HepG2 (cell line): ENCODE results near the gene NAT14. TPM values are rescaled to one million over a fixed set of nuclear protein-coding genes. Genes with fewer than 3 reads are reported as not detected.

Experiments used
- ARHGAP35 ChIP-seq: sonication (generic); formaldehyde crosslinking; IDR thresholded peaks from 2 replicates; pipeline ENCODE4 v1.9.0; 2022; ENCODE audit warnings: mild to moderate bottlenecking, inconsistent platforms, moderate library complexity, missing genetic modification reagents, borderline replicate concordance
- ETV5 ChIP-seq: IDR thresholded peaks from 2 replicates; pipeline ENCODE4 v1.6.1; 2018; ENCODE audit warnings: missing biosample characterization, missing genetic modification reagents, inconsistent platforms, borderline replicate concordance
- FOXA1 ChIP-seq, 2 experiments: fragments of 450-650 bp in 1 of 2; sonication (generic) in 1 of 2; formaldehyde crosslinking in 1 of 2; IDR thresholded peaks; 2 replicates each; pipeline versions ENCODE4 v1.4.0 to v1.6.1; 2016 to 2020; ENCODE audit warnings: missing genetic modification reagents in 1 of 2
- HCFC1 ChIP-seq: fragments of 150-350 bp; IDR thresholded peaks from 2 replicates; pipeline ENCODE4 v1.6.1; 2014; ENCODE audit warnings: low read depth, low read length
- HMG20A ChIP-seq: IDR thresholded peaks from 2 replicates; pipeline ENCODE4 v1.6.1; 2016; ENCODE audit warnings: borderline replicate concordance
- KDM1A ChIP-seq: IDR thresholded peaks from 2 replicates; pipeline ENCODE4 v1.6.1; 2016; ENCODE audit warnings: missing compliant biosample characterization
- MAF1 ChIP-seq: sonication (generic); formaldehyde crosslinking; IDR thresholded peaks from 2 replicates; pipeline ENCODE4 v1.5.0; 2020; ENCODE audit warnings: missing genetic modification reagents, borderline replicate concordance
- RBAK ChIP-seq: sonication (generic); formaldehyde crosslinking; IDR thresholded peaks from 2 replicates; pipeline ENCODE4 v1.5.1; 2020; ENCODE audit warnings: mild to moderate bottlenecking, missing genetic modification reagents
- REXO4 ChIP-seq: sonication (generic); formaldehyde crosslinking; IDR thresholded peaks from 2 replicates; pipeline ENCODE4 v1.8.0; 2022; ENCODE audit warnings: missing genetic modification reagents, mild to moderate bottlenecking, borderline replicate concordance
- SCMH1 ChIP-seq: sonication (generic); formaldehyde crosslinking; IDR thresholded peaks from 2 replicates; pipeline ENCODE4 v1.9.0; 2021; ENCODE audit warnings: missing genetic modification reagents, mild to moderate bottlenecking, borderline replicate concordance
- SMAD1 ChIP-seq: sonication (generic); formaldehyde crosslinking; IDR thresholded peaks from 2 replicates; pipeline ENCODE4 v1.4.0; 2020; ENCODE audit warnings: missing genetic modification reagents, low read depth, mild to moderate bottlenecking, borderline replicate concordance
- SNAPC2 ChIP-seq: sonication (generic); formaldehyde crosslinking; IDR thresholded peaks from 2 replicates; pipeline ENCODE4 v1.8.1; 2022; ENCODE audit warnings: mild to moderate bottlenecking, missing genetic modification reagents
- STAT5B ChIP-seq: sonication (generic); formaldehyde crosslinking; IDR thresholded peaks from 2 replicates; pipeline ENCODE4 v1.4.0; 2020; ENCODE audit warnings: missing genetic modification reagents
- TCF12 ChIP-seq, 2 experiments: fragments of 450-650 bp in 1 of 2; sonication (generic) in 1 of 2; formaldehyde crosslinking in 1 of 2; IDR thresholded peaks; 2 replicates each; pipeline versions ENCODE4 v1.6.1 to v1.8.0; 2017 to 2022; ENCODE audit warnings: antibody characterized with exemption in 1 of 2, mild to moderate bottlenecking in 1 of 2, missing genetic modification reagents in 1 of 2, moderate library complexity in 1 of 2
- TEAD2 ChIP-seq: sonication (generic); formaldehyde crosslinking; IDR thresholded peaks from 2 replicates; pipeline ENCODE4 v1.9.0; 2021; ENCODE audit warnings: missing genetic modification reagents
- ZNF557 ChIP-seq: sonication (generic); formaldehyde crosslinking; IDR thresholded peaks from 2 replicates; pipeline ENCODE4 v1.4.0; 2020; ENCODE audit warnings: missing genetic modification reagents
- ZNF629 ChIP-seq: sonication (generic); formaldehyde crosslinking; conservative IDR thresholded peaks from 2 replicates; pipeline ENCODE4 v1.5.0; 2020; ENCODE audit warnings: missing genetic modification reagents
- ZNF660 ChIP-seq: sonication (generic); formaldehyde crosslinking; IDR thresholded peaks from 2 replicates; pipeline ENCODE4 v1.5.1; 2020; ENCODE audit warnings: mild to moderate bottlenecking, low read depth, missing genetic modification reagents, borderline replicate concordance
- ZNF737 ChIP-seq: sonication (generic); formaldehyde crosslinking; IDR thresholded peaks from 2 replicates; pipeline ENCODE4 v1.5.0; 2020; ENCODE audit warnings: missing genetic modification reagents, mild to moderate bottlenecking, borderline replicate concordance
- polyA plus RNA-seq, 8 experiments: library from polyadenylated mRNA; depleted of rRNA in 3 of 8; stranded (reverse) in 7 of 8; unstranded in 1 of 8; fragments of >200 nt; fragmentation: Illumina TruSeq in 4 of 8; extraction: Trizol in 4 of 8; gene quantifications; 2 replicates each; pipeline versions ENCODE4 v1.2.1 to v1.2.3, GENCODE V29; 2011 to 2016; ENCODE audit warnings: low read depth in 4 of 8, missing spikeins in 1 of 8, mixed read lengths in 1 of 8; ENCODE audit not compliant: insufficient read depth in 1 of 8
- total RNA-seq, 5 experiments: library from RNA; depleted of rRNA; stranded (reverse); fragments of >200 nt; fragmentation: Illumina TruSeq; extraction: Trizol; gene quantifications; 2 replicates each; pipeline ENCODE4 v1.2.3, GENCODE V29; 2016; ENCODE audit warnings: low read depth in 1 of 5
- TF ChIP-seq, protein P1 (sequence below): sonication (generic); formaldehyde crosslinking; IDR thresholded peaks from 2 replicates; pipeline ENCODE4 v1.9.0; 2021; ENCODE audit warnings: missing genetic modification reagents, mild to moderate bottlenecking, borderline replicate concordance
- TF ChIP-seq, protein P2 (sequence below): sonication (generic); formaldehyde crosslinking; IDR thresholded peaks from 2 replicates; pipeline ENCODE4 v1.8.0; 2022; ENCODE audit warnings: mild to moderate bottlenecking, missing genetic modification reagents, borderline replicate concordance
- TF ChIP-seq, protein P3 (sequence below): sonication (generic); formaldehyde crosslinking; IDR thresholded peaks from 2 replicates; pipeline ENCODE4 v1.4.0; 2020; ENCODE audit warnings: mild to moderate bottlenecking, low read depth, missing genetic modification reagents
- TF ChIP-seq, protein P4 (sequence below): sonication (generic); formaldehyde crosslinking; conservative IDR thresholded peaks from 2 replicates; pipeline ENCODE4 v1.5.0; 2020; ENCODE audit warnings: missing genetic modification reagents

NAT14 gene
- total and polyA plus RNA-seq, 2 of the 13 experiments (the other 11 are each of a cell fraction or from before 2014, with no cell fraction given), result 20.7 to 22.3 TPM

DNA sequence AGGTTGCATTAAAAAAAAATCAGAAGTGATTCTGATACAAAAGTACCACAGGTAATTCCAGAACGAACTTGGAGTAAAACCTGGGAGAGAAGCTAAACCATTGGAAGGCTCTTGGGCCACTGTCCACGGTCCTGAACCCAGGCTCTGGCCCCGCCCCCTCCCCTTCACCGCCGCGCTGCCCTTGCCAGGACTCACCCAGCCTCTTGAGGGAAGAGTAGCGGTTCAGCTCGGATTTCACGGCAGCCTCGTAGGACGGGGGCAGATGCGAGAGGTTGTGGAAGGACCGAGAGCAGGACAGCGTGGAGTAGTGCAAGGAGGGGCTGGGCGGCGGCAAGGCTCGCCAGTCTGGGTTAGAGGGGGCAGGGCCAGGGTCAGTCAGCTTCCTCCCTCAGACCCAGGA lies 47.6 kb upstream of the NAT14 start (continued):
- TF ChIP-seq, protein P1, sequence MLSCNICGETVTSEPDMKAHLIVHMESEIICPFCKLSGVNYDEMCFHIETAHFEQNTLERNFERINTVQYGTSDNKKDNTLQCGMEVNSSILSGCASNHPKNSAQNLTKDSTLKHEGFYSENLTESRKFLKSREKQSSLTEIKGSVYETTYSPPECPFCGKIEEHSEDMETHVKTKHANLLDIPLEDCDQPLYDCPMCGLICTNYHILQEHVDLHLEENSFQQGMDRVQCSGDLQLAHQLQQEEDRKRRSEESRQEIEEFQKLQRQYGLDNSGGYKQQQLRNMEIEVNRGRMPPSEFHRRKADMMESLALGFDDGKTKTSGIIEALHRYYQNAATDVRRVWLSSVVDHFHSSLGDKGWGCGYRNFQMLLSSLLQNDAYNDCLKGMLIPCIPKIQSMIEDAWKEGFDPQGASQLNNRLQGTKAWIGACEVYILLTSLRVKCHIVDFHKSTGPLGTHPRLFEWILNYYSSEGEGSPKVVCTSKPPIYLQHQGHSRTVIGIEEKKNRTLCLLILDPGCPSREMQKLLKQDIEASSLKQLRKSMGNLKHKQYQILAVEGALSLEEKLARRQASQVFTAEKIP (CRISPR knock-in tag), result no peak
- TF ChIP-seq HMG20A (CRISPR knock-in tag), result no peak
- TF ChIP-seq SNAPC2 (CRISPR knock-in tag), result no peak
- no peak for TF ChIP-seq KDM1A
- TF ChIP-seq RBAK (CRISPR knock-in tag), result no peak
- TF ChIP-seq REXO4 (CRISPR knock-in tag), result no peak
- no peak for TF ChIP-seq ZNF660 (CRISPR knock-in tag)
- no peak for TF ChIP-seq TCF12 (IDR thresholded peaks at IDR 0.05)
- no peak for TF ChIP-seq TCF12 (CRISPR knock-in tag; IDR thresholded peaks at IDR 0.05)
- no peak for TF ChIP-seq SMAD1
- no peak for TF ChIP-seq HCFC1
- TF ChIP-seq, protein P2, sequence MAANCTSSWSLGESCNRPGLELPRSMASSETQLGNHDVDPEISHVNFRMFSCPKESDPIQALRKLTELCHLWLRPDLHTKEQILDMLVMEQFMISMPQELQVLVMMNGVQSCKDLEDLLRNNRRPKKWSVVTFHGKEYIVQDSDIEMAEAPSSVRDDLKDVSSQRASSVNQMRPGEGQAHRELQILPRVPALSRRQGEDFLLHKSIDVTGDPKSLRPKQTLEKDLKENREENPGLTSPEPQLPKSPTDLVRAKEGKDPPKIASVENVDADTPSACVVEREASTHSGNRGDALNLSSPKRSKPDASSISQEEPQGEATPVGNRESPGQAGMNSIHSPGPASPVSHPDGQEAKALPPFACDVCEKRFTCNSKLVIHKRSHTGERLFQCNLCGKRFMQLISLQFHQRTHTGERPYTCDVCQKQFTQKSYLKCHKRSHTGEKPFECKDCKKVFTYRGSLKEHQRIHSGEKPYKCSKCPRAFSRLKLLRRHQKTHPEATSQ (CRISPR knock-in tag), result no peak
- TF ChIP-seq ARHGAP35 (CRISPR knock-in tag), result peak; percentile 91; the same call in 1 of the 2 replicates
- TF ChIP-seq, protein P3, sequence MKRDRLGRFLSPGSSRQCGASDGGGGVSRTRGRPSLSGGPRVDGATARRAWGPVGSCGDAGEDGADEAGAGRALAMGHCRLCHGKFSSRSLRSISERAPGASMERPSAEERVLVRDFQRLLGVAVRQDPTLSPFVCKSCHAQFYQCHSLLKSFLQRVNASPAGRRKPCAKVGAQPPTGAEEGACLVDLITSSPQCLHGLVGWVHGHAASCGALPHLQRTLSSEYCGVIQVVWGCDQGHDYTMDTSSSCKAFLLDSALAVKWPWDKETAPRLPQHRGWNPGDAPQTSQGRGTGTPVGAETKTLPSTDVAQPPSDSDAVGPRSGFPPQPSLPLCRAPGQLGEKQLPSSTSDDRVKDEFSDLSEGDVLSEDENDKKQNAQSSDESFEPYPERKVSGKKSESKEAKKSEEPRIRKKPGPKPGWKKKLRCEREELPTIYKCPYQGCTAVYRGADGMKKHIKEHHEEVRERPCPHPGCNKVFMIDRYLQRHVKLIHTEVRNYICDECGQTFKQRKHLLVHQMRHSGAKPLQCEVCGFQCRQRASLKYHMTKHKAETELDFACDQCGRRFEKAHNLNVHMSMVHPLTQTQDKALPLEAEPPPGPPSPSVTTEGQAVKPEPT (CRISPR knock-in tag), result no peak
- no peak for TF ChIP-seq STAT5B (CRISPR knock-in tag)
- no peak for TF ChIP-seq ETV5 (CRISPR knock-in tag)
- peak; percentile 55; the same call in 1 of the 2 replicates for TF ChIP-seq MAF1 (CRISPR knock-in tag)
- no peak for TF ChIP-seq ZNF629 (CRISPR knock-in tag)
- TF ChIP-seq SCMH1 (CRISPR knock-in tag), result no peak
- TF ChIP-seq TEAD2, result no peak
- TF ChIP-seq FOXA1 (IDR thresholded peaks at IDR 0.05), result no peak
- no peak for TF ChIP-seq FOXA1 (CRISPR knock-in tag; IDR thresholded peaks at IDR 0.05)
- TF ChIP-seq ZNF737 (CRISPR knock-in tag), result no peak
- TF ChIP-seq, protein P4, sequence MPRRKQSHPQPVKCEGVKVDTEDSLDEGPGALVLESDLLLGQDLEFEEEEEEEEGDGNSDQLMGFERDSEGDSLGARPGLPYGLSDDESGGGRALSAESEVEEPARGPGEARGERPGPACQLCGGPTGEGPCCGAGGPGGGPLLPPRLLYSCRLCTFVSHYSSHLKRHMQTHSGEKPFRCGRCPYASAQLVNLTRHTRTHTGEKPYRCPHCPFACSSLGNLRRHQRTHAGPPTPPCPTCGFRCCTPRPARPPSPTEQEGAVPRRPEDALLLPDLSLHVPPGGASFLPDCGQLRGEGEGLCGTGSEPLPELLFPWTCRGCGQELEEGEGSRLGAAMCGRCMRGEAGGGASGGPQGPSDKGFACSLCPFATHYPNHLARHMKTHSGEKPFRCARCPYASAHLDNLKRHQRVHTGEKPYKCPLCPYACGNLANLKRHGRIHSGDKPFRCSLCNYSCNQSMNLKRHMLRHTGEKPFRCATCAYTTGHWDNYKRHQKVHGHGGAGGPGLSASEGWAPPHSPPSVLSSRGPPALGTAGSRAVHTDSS, result no peak
- TF ChIP-seq ZNF557 (CRISPR knock-in tag), result peak; percentile 44; the same call in 1 of the 2 replicates
